GM19467 (cell line): ENCODE data around the gene RPL10.
A peak's percentile ranks its signal among the peaks of the same experiment; 100 is the strongest.
"Not testable (repeated sequence)": the region's sequence is repeated elsewhere in the genome, so short reads cannot be mapped to it uniquely, and the experiment has no call there.

Experiments
- ATAC-seq: cut with Tn5 transposase; IDR thresholded peaks from one replicate; pipeline ENCODE4 v1.9.1; 2021; ENCODE audit warnings: mild to moderate bottlenecking, moderate library complexity; ENCODE audit not compliant: unreplicated experiment

Gene RPL10

GRCh38 chrX:154375156-154375504 is 23.0 kb upstream of the RPL10 start:
- no peak for ATAC-seq

GRCh38 chrX:154376774-154377173 is 21.4 kb upstream of the RPL10 start:
- ATAC-seq, result no peak

- ATAC-seq, result peak; percentile 1
Observed at GRCh38 chrX:154378059-154378798, 19.9 kb upstream of the RPL10 start.

GRCh38 chrX:154378799-154379568 is 19.2 kb upstream of the RPL10 start, which contains the start of gene EMD:
TSS of gene EMD (plus strand) at chrX:154379295. CDS start at chrX:154379485, 190 bp downstream.
- ATAC-seq, result peak; percentile 74

GRCh38 chrX:154379569-154379951 is 18.6 kb upstream of the RPL10 start:
- ATAC-seq, result no peak

GRCh38 chrX:154380153-154380552 is 18.0 kb upstream of the RPL10 start:
- no peak for ATAC-seq

GRCh38 chrX:154380787-154381186 is 17.4 kb upstream of the RPL10 start:
- no peak for ATAC-seq

- no peak for ATAC-seq
Observed at GRCh38 chrX:154381271-154381670, 16.9 kb upstream of the RPL10 start.

GRCh38 chrX:154382483-154383069 is 15.6 kb upstream of the RPL10 start:
- no peak for ATAC-seq

GRCh38 chrX:154383359-154384283 is 14.6 kb upstream of the RPL10 start:
- ATAC-seq, result no peak

- ATAC-seq, result no peak
Observed at GRCh38 chrX:154384284-154384892, 13.8 kb upstream of the RPL10 start.

GRCh38 chrX:154388094-154388493 is 10.1 kb upstream of the RPL10 start:
- not testable (repeated sequence) for ATAC-seq

GRCh38 chrX:154388649-154389048 is 9.5 kb upstream of the RPL10 start:
- not testable (repeated sequence) for ATAC-seq

GRCh38 chrX:154389812-154390747 is 8.1 kb upstream of the RPL10 start:
- ATAC-seq, result peak; percentile 69

GRCh38 chrX:154396363-154396762 is 1.8 kb upstream of the RPL10 start:
- ATAC-seq, result not testable (repeated sequence)

- ATAC-seq, result peak; percentile 36
Observed at GRCh38 chrX:154396973-154397887, 947 bp upstream of the RPL10 start.

GRCh38 chrX:154398668-154399526 is 720 bp downstream of the RPL10 start:
- ATAC-seq, result no peak
